Superior temporal gyrus (tissue), 1 donor: ENCODE measurements around the gene CLMP.
"Not testable (repeated sequence)": the region's sequence is repeated elsewhere in the genome, so short reads cannot be mapped to it uniquely, and the experiment has no call there.

Experiments
- DNase-seq: peaks from one replicate; pipeline ENCODE4 v3.0.0-alpha.2; 2016; ENCODE audit errors: extremely low spot score

The CLMP gene

DNA sequence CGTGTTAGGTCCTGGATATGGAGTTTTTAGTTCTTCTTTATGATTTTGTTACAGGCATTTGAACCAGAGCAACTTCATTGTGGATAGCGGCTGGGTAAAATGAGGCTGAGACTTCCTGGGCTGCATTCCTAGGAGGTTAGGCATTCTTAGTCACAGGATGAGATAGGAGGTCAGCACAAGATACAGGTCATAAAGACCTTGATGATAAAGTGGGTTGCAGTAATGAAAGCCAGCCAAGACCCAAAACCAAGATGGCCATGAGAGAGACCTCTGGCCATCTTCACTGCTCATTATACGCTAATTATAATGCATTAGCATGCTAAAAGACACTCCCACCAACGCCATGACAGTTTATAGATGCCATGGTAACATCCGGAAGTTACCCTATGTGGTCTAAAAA, 23.4 kb upstream of the CLMP start:
- DNase-seq, result no peak

DNA sequence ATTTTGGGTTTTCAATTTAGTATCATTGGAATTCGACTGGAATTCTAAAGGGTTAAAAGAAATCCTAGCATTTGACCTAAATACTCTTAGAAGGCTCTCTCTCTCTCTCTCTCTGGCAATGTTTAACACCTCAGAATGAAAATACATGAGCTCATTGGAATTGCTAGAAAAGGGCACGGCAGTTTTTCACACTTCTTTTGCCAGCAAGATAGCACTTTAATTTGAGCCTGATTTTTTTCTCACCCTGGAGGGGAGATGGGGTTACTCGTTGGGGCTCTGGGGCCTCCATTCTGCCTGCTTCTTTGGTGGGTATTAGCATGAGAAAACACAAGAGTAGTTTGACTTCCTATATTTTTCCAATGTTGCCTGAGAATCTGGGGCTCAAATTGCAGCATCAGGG, 22.8 kb upstream of the CLMP start:
- no peak for DNase-seq

DNA sequence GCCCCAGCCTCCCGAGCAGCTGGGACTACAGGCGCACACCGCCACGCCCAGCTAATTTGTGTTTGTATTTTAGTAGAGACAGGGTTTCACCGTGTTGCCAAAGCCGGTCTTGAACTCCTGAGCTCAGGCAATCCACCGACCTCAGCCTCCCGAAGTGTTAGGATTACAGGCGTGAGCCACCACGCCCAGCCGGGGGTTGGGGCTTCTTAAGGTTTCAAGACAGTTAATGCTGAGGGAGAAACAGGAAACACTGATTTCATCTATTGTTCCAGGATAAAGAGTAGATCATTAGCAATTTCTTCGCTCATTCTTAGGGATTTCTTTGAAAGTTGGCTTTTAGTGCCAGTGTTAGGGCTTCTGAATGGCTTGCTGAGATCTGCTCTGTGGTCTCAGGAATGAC, 21.2 kb upstream of the CLMP start:
- no peak for DNase-seq

DNA sequence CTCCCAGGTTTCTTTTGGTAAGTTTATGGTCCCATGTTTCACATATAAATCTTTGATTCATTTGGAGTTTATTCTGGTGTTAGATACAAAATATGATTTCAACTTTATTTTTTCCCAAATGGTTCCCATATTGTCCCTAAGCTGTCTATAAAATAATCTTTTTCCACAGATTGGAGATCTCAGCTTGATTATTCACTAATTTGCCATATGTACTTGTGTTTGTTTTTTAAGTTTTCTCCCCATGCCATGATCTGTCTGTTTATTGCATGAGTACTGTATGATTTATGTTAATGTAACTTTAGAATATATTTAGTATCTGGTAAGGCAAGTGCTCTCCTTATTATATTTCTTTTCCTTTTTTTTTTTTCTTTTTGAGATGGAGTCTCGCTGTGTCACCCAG, 19.9 kb upstream of the CLMP start:
- no peak for DNase-seq

DNA sequence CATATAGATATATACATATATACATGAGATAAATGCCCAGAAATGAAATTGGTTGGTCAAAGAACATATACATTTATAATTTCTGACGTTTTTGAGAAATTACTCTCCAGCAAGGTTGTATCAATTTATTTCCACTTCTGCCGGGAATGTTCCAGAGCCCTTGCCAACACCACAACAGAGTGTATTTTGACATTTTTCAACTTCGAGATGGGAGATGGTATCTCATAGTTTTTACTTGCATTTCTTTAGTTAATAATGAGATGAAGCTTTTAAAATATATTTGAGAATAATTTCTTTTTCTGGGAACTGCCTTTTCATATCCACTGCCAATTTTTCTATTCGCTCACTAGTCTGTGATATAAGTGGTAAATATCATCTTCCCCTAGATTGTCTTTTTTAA, 19.3 kb upstream of the CLMP start:
- DNase-seq, result no peak

DNA sequence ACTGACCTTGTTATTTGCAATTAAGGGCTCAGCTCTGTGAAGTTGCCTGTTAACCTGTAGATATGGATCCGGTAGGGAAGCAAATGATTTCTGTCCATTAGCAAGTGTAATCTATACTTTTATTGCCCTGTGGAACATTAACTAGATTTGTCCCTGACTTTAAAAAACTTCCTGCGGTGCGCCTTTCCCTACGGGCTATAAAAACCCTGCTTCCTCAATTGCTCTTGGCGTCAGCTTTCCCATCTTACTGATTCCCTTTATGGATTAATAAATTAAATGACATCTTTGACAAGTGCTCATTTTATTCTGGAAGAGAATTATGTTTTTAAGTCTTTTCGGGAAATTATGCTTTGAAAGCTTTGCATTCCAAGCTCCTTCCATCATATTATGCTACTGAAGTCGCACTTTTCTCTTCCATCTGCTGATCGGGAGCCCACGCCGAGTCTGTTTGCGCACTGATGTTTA, 18.3 kb upstream of the CLMP start:
- no peak for DNase-seq

DNA sequence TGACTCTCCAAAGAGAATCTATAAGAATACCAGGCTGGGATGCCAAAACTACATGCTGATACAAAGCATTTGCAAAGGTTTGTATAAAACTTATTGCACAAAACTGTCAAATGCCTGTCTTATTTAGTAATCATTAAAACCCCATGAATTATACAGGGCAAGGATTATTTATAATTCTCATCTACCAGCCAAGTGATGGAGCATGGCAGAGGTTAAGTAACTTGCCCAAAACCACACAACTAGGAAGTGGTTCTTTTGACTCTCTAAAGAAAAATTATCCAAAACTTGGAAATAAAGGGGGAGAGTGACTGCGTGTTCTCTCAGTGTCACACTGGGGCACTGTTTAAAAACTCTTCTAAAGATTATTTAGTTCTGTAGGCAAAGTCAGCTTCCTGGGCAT, 17.4 kb upstream of the CLMP start:
- DNase-seq, result no peak

DNA sequence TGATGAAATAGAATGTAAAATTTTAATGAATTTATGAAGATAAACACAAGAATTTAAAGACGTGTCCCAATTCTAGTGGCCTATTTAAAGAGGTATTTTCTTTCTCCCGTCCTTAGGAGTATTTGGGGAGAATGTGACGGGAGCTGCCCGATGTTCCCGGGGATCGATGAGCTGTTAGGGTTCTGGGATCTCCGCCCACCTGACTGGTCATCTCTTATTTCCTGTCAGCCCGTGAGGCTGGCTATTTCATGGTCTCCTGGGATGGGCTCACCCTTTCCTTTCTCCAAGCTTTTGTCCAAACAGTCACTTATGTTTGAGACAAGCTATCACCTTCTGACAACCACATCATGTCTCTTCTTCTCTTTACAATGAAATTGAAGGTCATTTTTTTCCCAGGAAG, 16.9 kb upstream of the CLMP start:
- no peak for DNase-seq

DNA sequence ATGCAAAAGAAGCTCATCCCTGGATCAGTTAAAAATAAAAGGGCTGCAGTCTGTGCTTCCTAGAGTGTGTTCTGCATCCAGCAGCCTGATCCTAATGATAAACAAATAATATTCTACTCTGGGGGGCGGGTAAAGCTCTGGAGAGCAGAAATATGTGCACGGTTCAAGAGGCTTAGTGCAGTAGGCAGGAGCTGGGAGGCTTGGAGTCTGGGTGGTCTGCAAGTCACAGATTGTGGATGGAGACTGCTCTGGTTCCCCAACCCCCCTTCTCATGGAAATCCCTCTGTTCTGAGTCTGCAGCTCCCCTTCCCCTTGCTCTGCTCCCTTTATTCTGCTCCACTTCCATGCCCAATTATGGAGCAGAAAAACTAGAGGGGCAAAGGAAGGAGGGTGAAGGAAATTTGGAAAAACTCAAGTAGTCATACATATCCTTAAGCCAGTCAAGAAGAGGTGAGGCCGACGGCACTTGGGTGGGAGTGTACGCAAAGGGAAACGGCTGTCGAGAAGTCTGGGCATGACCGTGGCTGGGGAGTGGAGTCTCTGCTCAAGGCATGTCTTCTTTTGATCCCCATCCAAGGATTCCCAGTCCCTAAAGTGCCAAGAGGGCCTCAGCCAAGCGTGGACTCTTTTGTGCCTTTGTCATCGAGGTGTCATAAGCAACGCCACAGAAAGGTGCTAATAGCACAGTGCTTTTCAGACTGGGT, 16.3 kb upstream of the CLMP start:
- no peak for DNase-seq

DNA sequence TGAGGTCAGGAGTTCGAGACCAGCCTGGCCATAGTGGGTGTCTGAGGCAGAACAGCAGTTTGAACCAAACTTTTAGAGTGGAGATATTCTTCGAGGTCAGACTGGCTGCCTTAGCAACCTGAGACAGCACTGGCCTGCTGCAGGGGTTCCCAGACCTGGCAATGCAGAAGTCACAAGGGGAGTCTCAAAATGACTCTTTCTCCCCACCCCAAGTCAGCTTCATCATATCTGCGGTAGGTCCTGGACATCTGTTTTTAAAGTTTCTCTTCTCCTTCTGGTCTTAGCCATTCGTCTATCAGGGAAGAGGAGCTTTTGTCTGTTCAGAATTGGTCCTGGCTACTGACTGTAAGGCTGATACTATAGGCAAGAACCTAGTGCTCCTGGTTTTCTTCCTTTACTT, 14.5 kb upstream of the CLMP start:
- no peak for DNase-seq

DNA sequence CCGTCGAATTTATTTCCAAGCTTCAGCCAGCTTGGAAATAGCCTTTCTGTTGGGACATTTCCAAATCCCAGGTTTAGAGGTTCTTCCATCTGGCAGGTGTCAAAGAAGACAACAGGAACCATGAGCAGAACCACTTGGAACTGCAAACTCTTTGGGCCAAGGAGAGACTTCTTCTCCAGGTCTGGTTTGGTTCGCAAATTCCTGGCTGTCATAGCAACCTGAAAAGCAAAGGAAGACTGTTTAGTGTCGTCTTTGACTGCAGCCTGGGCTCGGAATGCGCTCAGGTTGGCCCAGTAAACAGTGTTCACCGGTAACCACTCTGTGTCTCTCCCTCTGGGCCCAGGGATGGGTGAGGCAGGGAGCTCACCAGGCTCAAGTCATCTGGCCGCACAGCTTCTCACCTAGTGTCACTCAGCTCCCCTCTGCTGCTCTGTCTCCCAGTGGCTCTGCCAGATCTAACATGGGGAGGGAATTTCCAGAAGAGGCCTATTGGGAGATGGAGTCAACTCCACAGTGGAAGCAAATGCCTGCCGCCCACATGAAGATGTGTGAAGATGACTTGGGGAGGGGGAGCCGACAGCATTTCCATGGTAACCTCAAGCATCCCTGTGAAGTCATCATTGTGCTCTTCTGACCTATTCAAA, 11.9 kb upstream of the CLMP start:
- DNase-seq, result no peak

DNA sequence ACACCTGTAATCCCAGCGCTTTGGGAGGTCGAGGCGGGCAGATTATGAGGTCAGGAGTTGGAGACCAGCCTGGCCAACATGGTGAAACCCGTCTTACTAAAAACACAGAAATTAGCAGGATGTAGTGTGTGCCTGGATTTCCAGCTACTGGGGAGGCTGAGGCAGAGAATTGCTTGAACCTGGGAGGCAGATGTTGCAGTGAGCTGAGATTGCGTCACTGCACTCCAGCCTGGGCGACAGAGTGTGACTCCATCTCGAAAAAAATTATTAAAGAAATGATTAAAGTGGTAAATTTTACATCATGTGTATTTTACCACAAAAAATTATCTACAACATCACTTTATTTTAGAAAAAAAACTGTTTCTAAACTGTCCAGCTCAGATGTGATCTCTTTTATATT, 11.0 kb upstream of the CLMP start:
- not testable (repeated sequence) for DNase-seq

DNA sequence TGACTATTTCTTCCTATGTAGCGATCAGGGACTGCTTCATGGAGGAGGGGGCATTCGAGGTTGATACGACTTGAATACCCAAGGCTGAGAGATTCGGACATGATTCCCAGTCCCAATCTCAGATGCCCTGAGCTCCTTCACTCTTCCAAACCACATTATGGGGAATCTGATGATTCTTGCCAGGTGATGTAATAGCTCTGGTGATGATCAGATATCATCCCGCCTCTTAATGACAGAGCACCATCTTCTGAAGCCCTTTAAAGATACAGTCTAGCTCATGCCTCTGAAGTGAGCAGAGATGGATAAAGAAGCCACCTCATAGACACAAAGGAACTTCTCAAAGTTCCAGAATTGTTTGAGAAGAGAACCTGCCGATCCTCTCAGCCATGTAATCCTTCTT, 8.9 kb upstream of the CLMP start:
- DNase-seq, result no peak

DNA sequence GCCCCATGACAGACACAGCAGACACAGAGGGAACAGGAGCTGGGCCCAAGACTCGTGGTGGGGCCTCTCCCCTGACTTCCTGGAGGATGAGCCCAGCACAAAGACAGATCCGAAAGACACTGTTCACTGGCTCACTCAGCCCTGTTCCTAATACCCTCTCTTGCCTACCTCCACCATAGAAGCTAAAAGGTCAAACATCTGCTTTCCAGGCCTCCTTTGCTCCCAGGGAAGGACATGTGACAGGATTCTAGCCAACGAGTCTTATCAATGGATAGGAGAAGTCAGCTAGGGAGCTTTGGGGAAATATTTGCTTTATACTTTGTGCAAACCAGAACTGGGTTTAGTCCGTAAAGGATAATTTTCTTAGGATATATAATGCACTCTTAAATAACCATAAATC, 8.4 kb upstream of the CLMP start:
- DNase-seq, result no peak

DNA sequence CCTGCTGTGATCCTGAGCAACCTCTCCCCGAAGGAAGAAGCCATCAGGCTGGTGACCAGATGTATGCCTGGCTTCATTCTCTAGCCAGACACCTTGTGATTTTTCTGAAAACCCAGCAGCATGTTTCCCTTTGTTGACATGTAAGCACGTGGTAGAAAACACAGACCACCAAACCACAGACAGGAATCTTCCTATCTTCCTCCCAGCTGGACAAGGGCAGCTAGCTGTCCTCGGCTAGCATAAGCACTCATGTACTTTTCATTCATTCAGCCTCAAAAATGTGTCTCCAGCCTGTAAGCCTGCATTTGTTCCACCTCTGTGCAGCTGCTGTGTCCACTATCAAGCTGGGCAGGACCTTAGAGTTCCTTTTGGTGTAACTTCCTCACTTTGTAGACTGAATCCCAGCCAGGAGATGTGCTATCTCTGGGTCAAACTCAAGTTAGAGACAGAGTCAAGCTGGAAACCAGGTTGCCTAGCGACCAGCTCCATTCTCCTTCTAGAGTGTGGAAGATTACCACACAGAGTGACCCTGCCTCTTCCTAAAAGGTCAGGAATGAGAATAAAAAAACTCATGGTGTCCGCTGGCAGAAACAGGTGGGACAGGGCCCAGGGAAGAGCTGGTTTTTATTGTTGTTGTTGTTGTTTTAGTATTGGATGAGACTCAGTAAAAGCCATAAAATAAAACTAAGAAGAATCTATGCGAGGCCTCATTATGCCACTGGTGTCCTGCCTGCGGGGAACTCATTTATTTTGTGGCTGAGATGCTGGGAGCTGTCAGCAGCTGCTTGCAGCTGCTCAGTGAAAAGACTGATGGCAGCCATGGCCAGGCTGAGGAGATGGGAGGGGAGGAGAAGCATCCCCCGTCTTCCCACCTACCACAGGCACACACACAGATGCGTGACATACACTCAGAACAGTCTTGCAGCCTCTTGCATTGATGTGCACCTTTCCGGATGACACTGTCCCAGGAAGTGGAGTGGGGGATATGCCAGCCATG, 7.4 kb upstream of the CLMP start:
- DNase-seq, result no peak

DNA sequence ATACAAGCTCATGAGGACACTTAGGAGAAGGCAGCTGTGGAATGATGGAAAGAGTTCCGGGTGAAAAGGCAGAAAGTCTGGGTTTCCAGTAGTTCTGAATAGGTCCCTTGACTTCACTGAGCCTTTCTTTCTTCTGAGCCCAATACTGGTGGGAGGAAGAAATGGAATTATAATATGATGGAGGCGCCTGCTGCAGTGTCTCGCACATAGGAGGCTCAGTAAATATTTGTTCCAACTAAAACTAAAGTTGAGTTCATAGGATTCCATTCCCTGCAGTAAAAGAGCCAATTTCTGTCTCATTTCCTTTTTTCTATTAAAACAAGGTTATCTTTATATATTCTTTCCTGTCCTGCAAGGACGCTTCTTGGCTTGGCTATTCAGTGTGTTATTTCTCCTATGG, 5.2 kb upstream of the CLMP start:
- no peak for DNase-seq

DNA sequence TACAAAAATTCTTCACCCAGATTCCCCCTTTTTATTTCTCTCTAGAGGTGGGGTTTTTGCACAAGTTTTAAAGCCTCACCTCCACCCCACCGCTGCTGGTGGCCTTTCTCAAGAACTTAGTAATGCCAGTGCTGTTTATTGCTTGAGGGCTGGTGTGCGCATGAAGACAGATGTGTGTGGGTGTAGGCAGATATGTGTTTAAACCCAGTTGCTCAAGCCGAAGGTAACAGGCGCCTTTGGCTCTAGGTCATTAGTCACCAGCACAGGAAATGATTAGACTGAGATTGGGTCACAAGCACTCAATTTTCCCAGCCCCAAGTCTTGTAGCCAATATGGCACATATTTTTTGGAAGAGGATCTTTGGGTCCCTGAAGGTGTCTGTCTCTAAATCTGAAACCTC, 2.7 kb upstream of the CLMP start:
- DNase-seq, result no peak

DNA sequence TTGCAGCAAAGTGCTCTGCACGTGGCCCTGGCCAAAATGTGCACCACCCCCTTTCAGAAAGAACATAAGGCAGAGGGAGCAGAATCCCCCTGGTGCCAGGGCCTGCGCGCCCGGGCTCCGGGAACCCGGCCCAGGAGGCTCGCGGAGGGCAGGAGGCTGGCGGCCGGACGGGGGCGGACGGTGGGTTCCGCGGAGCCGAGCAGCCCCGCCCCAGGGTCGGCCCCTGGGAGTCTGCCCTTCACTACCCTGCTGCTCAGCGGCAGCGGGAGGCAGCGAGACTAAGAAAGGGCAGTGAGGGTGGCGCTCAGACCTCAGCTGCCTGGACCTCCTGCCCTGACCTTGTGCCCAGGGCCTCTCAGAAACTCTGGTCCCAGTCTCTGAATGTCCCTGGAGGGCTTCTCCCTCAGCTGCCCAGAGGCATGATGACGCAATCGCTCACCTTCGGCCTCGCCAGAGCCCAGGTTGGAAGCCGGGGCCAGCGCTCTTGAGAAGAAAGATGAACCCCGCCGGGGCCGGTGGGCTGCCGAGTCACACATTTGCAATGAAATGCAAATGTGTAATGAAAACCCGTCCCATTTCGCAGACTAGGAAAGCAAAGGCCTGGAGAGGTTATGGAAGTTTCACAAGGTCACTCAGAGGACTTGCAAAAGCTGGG, 1.1 kb upstream of the CLMP start:
- no peak for DNase-seq

DNA sequence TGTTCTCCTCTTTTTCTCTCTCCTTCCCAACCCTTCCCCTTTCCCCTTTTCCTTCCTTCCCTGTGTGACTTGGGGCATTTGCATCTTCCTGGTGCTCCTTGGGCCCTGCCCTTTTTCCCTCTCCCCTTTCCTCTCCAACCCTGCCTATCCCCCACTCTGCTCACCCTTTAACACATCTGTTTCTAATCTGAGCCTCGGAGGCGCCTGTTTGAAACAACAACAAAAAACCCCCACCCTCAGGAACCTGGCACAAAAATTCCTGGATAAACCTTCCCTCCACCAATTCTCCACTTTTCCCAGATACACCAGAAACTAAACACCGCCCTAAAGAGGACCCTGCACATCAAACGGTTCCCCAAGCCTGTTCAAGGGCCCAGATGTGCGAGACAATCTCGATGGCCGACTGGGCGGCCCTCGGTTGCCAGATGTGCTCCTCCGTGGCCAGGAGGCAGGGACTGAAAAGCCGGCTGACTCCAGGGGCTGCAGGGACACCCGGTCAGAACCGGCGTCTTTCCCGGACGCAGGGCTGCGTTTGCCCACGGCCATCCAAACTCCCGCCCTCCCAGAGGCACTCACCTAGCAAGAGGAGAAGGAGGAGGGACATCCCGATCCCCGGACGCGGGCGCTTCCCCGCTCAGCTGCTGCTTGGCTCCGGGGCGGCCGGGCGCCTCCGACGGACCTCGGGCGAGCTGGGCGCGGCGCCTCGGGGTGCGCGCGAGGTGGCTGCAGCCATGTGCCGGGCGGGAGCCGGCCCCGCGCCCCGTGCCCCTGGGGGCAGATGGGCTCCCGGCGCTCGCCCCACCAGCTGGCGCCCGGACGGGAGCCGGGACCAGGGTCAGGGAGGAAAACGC, 486 bp downstream of the CLMP start:
- DNase-seq, result no peak

DNA sequence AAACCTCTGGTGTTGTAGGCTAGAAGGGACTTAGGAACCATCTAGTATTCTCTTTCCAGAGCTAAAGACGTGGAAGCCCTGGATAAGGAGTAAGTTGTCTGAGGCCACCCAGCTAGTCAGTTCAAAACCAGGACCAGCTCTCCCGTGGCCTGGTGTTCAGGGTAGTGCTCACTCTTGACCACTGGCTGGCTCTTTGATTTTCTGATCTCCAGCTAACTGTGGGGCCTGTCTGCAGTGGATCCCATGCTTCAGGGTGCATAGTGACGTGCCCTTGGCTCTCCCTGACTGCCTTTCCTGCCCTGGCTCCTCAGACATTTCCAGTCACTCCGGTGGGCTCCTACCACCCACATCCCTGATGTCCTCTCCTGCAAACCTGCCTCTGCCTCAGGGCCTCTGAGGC, 1.3 kb downstream of the CLMP start:
- no peak for DNase-seq

DNA sequence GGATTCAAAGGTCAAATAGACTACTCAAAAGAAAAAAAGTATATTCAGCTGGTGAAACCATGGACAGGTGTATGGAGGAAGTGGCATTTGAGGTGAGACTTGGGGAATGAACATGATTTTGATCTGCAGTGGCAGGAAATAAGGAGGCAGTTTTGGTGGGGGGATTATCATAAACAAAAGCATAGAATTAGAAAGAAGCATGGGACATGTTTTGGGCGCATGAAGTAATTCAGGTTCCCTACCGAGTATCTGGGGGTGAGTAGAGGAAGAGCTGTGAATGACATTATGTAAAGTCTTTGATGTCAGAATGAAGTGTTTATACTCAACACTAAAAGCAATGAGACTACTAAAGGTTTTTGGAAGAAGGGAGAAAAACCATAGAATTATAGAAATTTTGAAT, 3.1 kb downstream of the CLMP start:
- DNase-seq, result no peak
